ENCODE measurements around the gene UCN3. TPM values are rescaled to one million over a fixed set of nuclear protein-coding genes. Genes with fewer than 3 reads are reported as not detected.

UCN3 gene
- polyA plus RNA-seq, 1 of the 3 experiments (the other 2 are of a cell fraction): not detected

DNA sequence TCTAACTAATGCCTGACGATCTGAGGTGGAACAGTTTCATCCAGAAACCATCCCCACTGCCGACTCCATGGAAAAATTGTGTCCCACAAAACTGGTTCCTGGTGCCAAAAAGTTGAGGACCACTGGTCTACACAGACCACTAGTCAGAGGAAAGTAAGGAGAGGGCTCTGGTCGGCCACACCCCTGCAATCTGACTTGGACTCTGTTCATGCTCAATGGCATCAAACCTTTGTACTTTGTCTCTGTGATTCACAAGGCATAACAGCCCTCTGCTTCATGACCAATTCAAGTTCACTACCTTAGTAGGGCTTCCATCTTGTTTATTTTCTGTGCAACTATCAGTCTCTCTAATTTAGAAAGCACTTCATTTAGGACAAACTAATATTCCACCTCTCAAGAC, 38.0 kb downstream of the UCN3 start:
- Histone ChIP-seq H3K79me2 (ENCODE audit: insufficient read depth) (no peaks in the 10 kb centered on the region), H3F3A (replicated peaks; ENCODE audit: insufficient read depth) (no peaks in the 10 kb centered on the region), H3K27ac (ENCODE audit: low read depth in 2 of 2, low read length in 1 of 2) (no peak overlapping the region), H3K4me2 (no peak overlapping the region), H3K36me3 (replicated peaks in 1 of 2; ENCODE audit: control insufficient read depth in 1 of 2, insufficient read depth in 2 of 2, low read length in 1 of 2) (no peaks in the 10 kb centered on the region), H3K9ac (no peak overlapping the region), H3K4me1 (ENCODE audit: control insufficient read depth in 1 of 2, insufficient read depth in 2 of 2, low read depth in 1 of 2, low read length in 1 of 2) (no peaks in the 10 kb centered on the region), H2AFZ (ENCODE audit: low read depth) (no peak overlapping the region), H3K4me3 (ENCODE audit: low read depth in 2 of 2, low read length in 1 of 2) (no peak overlapping the region), H3K9me3 (no peaks in the 10 kb centered on the region; the same call in 1 of the 2 replicates), H4K20me1 (ENCODE audit: insufficient read depth) (no peaks in the 10 kb centered on the region), H3K9me2 (no peaks in the 10 kb centered on the region), H3K27me3 (ENCODE audit: insufficient read depth) (peaks cover 9% of the 10 kb centered on the region; the same call in 1 of the 2 replicates)
- DNase-seq: no peak
- WGBS (ENCODE audit: low lambda C conversion rate): 19% methylated on average over 3 of the region's 3 CpGs
- CTCF ChIA-PET: no interaction called here
- POLR2A ChIA-PET: no interaction called here
- TF ChIP-seq NFIC (IDR thresholded peaks at IDR 0.05; ENCODE audit: borderline replicate concordance): no peak
- TF ChIP-seq GATA2 (CRISPR knock-in tag; IDR thresholded peaks at IDR 0.05): no peak
- TF ChIP-seq TEAD4 (IDR thresholded peaks at IDR 0.05; ENCODE audit: borderline replicate concordance, insufficient read depth): no peak

DNA sequence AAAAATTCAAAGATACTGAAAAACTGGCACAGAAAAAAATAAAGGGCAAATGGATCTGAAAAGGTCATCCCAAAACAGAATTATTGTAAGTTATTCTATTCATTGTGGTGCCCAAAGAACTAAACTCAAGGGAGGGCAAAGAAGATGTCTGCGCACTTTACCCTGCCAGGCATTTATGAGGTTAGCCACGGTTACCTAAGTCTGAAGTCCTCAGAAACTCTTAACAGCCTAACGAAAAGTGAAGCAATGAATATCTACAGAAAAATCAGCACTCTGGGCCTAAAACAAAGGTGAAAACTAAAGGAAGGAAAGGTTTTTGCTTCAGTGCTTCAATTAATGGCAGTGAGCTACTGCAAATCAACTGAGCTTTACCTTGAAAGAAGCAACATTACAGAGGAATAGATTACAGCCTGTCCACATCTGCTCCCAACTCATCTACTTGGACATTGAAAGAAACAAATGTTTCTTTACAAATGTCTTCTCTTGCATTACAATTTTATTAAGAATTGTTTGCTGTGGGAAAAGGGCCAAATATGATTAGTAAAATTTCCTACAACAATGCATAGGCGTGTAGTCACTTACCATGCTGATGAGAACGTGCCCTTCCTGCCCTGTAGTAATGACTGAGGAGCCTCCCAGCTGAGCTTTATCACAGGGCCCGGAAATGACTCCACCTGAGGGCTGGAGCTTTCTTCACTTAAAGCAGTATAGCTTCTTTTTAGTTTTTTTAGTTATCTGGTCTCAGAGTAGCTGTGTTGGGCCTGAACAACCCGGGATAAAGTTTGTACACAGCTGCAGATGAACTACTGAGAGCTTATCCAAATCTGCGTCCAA, 39.7 kb downstream of the UCN3 start, which contains the start of gene TUBAL3:
Gene TUBAL3, minus strand, starts transcription at position 621 of the 834 bp plus-strand sequence. Its CDS starts 36 bp downstream, at position 585.
- POLR2A ChIA-PET: no interaction called here
- H3K27ac ChIP-seq (ENCODE audit: low read depth in 2 of 2, low read length in 1 of 2): no peak within 1 kb of the TSS
- no peak for TF ChIP-seq FOSL2 (IDR thresholded peaks at IDR 0.05; ENCODE audit: borderline replicate concordance, low read depth)
- CTCF ChIA-PET: interaction anchor here (0.8 kb wide), 1 partner anchor 555 kb away, joined by 3 read pairs; no protein-coding TSS in a partner anchor
- no peaks in the 10 kb centered on the region for H4K20me1 ChIP-seq (ENCODE audit: insufficient read depth)
- H3K27me3 ChIP-seq (ENCODE audit: insufficient read depth): peaks cover 9% of the 10 kb centered on the region; the same call in 1 of the 2 replicates
- no peak within 1 kb of the TSS for H3K9ac ChIP-seq
- H3K4me1 ChIP-seq (ENCODE audit: control insufficient read depth in 1 of 2, insufficient read depth in 2 of 2, low read depth in 1 of 2, low read length in 1 of 2): no peaks in the 10 kb centered on the region
- no peaks in the 10 kb centered on the region for H3K36me3 ChIP-seq (replicated peaks in 1 of 2; ENCODE audit: control insufficient read depth in 1 of 2, insufficient read depth in 2 of 2, low read length in 1 of 2)
- H2AFZ ChIP-seq (ENCODE audit: low read depth): no peak within 1 kb of the TSS
- no peaks in the 10 kb centered on the region; the same call in 1 of the 2 replicates for H3K9me3 ChIP-seq
- H3K4me2 ChIP-seq: no peak within 1 kb of the TSS
- no peaks in the 10 kb centered on the region for H3F3A ChIP-seq (replicated peaks; ENCODE audit: insufficient read depth)
- no peaks in the 10 kb centered on the region for H3K9me2 ChIP-seq
- DNase-seq: no peak
- no peaks in the 10 kb centered on the region for H3K79me2 ChIP-seq (ENCODE audit: insufficient read depth)
- WGBS (ENCODE audit: low lambda C conversion rate): 60% methylated on average over 8 of the region's 8 CpGs
- no peak within 1 kb of the TSS for H3K4me3 ChIP-seq (ENCODE audit: low read depth in 2 of 2, low read length in 1 of 2)

DNA sequence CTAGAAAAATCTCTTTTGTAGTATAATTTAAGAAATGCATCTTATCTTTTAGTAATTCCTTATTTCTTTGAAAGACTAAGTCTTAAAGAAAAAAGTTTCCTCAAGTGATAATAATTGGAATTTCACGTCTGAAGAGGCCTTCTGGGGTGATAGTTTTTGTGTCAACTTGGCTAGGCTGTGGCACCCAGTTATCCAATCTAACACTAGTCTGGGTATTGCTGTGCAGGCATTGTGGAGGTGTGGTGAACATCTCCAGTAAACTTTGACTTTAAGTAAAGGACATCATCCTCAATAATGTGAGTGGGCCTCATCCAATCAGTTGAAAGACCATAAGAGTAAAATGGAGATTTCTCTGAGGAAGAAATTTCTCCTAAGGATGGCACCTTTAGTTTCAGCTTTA, 42.2 kb downstream of the UCN3 start:
- H3K27ac ChIP-seq (ENCODE audit: low read depth in 2 of 2, low read length in 1 of 2): no peak overlapping the region
- no peaks in the 10 kb centered on the region for H3K36me3 ChIP-seq (replicated peaks in 1 of 2; ENCODE audit: control insufficient read depth in 1 of 2, insufficient read depth in 2 of 2, low read length in 1 of 2)
- H3K9me3 ChIP-seq: no peaks in the 10 kb centered on the region; the same call in 1 of the 2 replicates
- H3K4me3 ChIP-seq (ENCODE audit: low read depth in 2 of 2, low read length in 1 of 2): no peak overlapping the region
- 7% methylated on average over 1 of the region's 1 CpG for whole genome bisulfite sequencing (ENCODE audit: low lambda C conversion rate)
- H3K9ac ChIP-seq: no peak overlapping the region
- no peak for DNase-seq
- H3K4me2 ChIP-seq: no peak overlapping the region
- ChIA-PET POLR2A (no interaction called here), CTCF (interaction anchor here (1.6 kb wide), 1 partner anchor 27 kb away, joined by 5 read pairs; no protein-coding TSS in a partner anchor)
- no peak overlapping the region for H2AFZ ChIP-seq (ENCODE audit: low read depth)
- H3F3A ChIP-seq (replicated peaks; ENCODE audit: insufficient read depth): no peaks in the 10 kb centered on the region
- TF ChIP-seq, protein P1, sequence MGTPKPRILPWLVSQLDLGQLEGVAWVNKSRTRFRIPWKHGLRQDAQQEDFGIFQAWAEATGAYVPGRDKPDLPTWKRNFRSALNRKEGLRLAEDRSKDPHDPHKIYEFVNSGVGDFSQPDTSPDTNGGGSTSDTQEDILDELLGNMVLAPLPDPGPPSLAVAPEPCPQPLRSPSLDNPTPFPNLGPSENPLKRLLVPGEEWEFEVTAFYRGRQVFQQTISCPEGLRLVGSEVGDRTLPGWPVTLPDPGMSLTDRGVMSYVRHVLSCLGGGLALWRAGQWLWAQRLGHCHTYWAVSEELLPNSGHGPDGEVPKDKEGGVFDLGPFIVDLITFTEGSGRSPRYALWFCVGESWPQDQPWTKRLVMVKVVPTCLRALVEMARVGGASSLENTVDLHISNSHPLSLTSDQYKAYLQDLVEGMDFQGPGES (IDR thresholded peaks at IDR 0.05; ENCODE audit: low read depth, low read length): no peak
- TF ChIP-seq CHD2 (IDR thresholded peaks at IDR 0.05; ENCODE audit: low read length, partially characterized antibody) (no peak), EP300 (IDR thresholded peaks at IDR 0.05; ENCODE audit: borderline replicate concordance in 1 of 2, low read depth in 1 of 2, low read length in 1 of 2) (no peak), RCOR1 (IDR thresholded peaks at IDR 0.05; ENCODE audit: low read length) (no peak), GABPA (IDR thresholded peaks at IDR 0.05; ENCODE audit: low read depth) (no peak), NFIC (IDR thresholded peaks at IDR 0.05; ENCODE audit: borderline replicate concordance) (no peak), YY1 (IDR thresholded peaks at IDR 0.05; ENCODE audit: low read depth) (no peak), MXI1 (IDR thresholded peaks at IDR 0.05; ENCODE audit: low read depth, low read length) (no peak), JUND (IDR thresholded peaks at IDR 0.05) (no peak), TEAD4 (IDR thresholded peaks at IDR 0.05; ENCODE audit: borderline replicate concordance, insufficient read depth) (no peak), ELF1 (IDR thresholded peaks at IDR 0.05) (no peak)
- TF ChIP-seq, protein P2, sequence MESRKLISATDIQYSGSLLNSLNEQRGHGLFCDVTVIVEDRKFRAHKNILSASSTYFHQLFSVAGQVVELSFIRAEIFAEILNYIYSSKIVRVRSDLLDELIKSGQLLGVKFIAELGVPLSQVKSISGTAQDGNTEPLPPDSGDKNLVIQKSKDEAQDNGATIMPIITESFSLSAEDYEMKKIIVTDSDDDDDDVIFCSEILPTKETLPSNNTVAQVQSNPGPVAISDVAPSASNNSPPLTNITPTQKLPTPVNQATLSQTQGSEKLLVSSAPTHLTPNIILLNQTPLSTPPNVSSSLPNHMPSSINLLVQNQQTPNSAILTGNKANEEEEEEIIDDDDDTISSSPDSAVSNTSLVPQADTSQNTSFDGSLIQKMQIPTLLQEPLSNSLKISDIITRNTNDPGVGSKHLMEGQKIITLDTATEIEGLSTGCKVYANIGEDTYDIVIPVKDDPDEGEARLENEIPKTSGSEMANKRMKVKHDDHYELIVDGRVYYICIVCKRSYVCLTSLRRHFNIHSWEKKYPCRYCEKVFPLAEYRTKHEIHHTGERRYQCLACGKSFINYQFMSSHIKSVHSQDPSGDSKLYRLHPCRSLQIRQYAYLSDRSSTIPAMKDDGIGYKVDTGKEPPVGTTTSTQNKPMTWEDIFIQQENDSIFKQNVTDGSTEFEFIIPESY (IDR thresholded peaks at IDR 0.05; ENCODE audit: borderline replicate concordance, low read depth): no peak
- TF ChIP-seq, protein P3, sequence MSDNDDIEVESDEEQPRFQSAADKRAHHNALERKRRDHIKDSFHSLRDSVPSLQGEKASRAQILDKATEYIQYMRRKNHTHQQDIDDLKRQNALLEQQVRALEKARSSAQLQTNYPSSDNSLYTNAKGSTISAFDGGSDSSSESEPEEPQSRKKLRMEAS (IDR thresholded peaks at IDR 0.05; ENCODE audit: low read depth): no peak
- TF ChIP-seq, protein P4, sequence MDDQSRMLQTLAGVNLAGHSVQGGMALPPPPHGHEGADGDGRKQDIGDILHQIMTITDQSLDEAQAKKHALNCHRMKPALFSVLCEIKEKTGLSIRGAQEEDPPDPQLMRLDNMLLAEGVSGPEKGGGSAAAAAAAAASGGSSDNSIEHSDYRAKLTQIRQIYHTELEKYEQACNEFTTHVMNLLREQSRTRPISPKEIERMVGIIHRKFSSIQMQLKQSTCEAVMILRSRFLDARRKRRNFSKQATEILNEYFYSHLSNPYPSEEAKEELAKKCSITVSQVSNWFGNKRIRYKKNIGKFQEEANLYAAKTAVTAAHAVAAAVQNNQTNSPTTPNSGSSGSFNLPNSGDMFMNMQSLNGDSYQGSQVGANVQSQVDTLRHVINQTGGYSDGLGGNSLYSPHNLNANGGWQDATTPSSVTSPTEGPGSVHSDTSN (IDR thresholded peaks at IDR 0.05): no peak
- H4K20me1 ChIP-seq (ENCODE audit: insufficient read depth): no peaks in the 10 kb centered on the region
- H3K4me1 ChIP-seq (ENCODE audit: control insufficient read depth in 1 of 2, insufficient read depth in 2 of 2, low read depth in 1 of 2, low read length in 1 of 2): peaks cover 0 to under 1% of the 10 kb centered on the region in 2 experiments; a peak in 1 of 4 replicates
- no peaks in the 10 kb centered on the region for H3K79me2 ChIP-seq (ENCODE audit: insufficient read depth)
- H3K9me2 ChIP-seq: no peaks in the 10 kb centered on the region
- peaks cover 9% of the 10 kb centered on the region; the same call in 1 of the 2 replicates for H3K27me3 ChIP-seq (ENCODE audit: insufficient read depth)

Measured in SK-N-SH (cell line).